SK-N-SH (cell line): Measurements from ENCODE around the gene PRSS48. TPM values are rescaled to one million over a fixed set of nuclear protein-coding genes. Genes with fewer than 3 reads are reported as not detected.

ENCODE experiments used
- CTCF ChIA-PET: fragments of 300-600, 350-600 bp; formaldehyde crosslinking; extraction: SDS; loops from one replicate; lab custom pipeline; 2021; lab: Yijun Ruan, JAX
- POLR2A ChIA-PET: fragments of 350-600 bp; sonication (Branson Sonifier 250); formaldehyde crosslinking; extraction: SDS; loops from one replicate; lab custom pipeline; 2020; ENCODE audit warnings: antibody characterized with exemption, inconsistent platforms; lab: Yijun Ruan, JAX
- DNase-seq: peaks from one replicate; pipeline ENCODE4 v3.0.0; 2012
- H2AFZ ChIP-seq: fragments of 200-600 bp; sonication (generic); 2 replicates; pipeline ENCODE4 v1.8.1; 2016; ENCODE audit warnings: antibody characterized with exemption, mild to moderate bottlenecking, low read depth
- H3F3A ChIP-seq: fragments of 200-600 bp; sonication (generic); replicated peaks from 2 replicates; pipeline ENCODE3; 2016; ENCODE audit warnings: antibody characterized with exemption, mild to moderate bottlenecking; ENCODE audit not compliant: insufficient read depth
- H3K27ac ChIP-seq, 2 experiments: fragments of 200-500 bp in 1 of 2; fragments of 200-600 bp in 1 of 2; sonication (Bioruptor generic) in 1 of 2; sonication (generic), shearing (Covaris generic) in 1 of 2; 2 replicates each; pipeline versions ENCODE4 v1.5.1 to v1.6.1; 2014 to 2016; ENCODE audit warnings: low read depth in 2 of 2, inconsistent platforms in 1 of 2, low read length in 1 of 2, mild to moderate bottlenecking in 1 of 2, mixed read lengths in 1 of 2
- H3K27me3 ChIP-seq: fragments of 200-600 bp; sonication (generic), shearing (Covaris generic); 2 replicates; pipeline ENCODE4 v1.6.1; 2016; ENCODE audit warnings: mixed run types; ENCODE audit not compliant: insufficient read depth
- H3K36me3 ChIP-seq, 2 experiments: fragments of 200-500 bp in 1 of 2; fragments of 200-600 bp in 1 of 2; sonication (Bioruptor generic) in 1 of 2; sonication (generic) in 1 of 2; replicated peaks in 1 of 2; 2 replicates each; pipeline versions ENCODE3 to v1.5.1; 2014 to 2016; ENCODE audit warnings: low read length in 1 of 2, mild to moderate bottlenecking in 1 of 2; ENCODE audit not compliant: insufficient read depth in 2 of 2, control insufficient read depth in 1 of 2
- H3K4me1 ChIP-seq, 2 experiments: fragments of 200-500 bp in 1 of 2; fragments of 200-600 bp in 1 of 2; sonication (Bioruptor generic) in 1 of 2; sonication (generic), shearing (Covaris generic) in 1 of 2; 2 replicates each; pipeline versions ENCODE4 v1.5.1 to v1.6.1; 2014 to 2016; ENCODE audit warnings: low read depth in 1 of 2, low read length in 1 of 2, mixed run types in 1 of 2; ENCODE audit not compliant: insufficient read depth in 2 of 2, control insufficient read depth in 1 of 2
- H3K4me2 ChIP-seq: fragments of 200-600 bp; sonication (generic), shearing (Covaris generic); 2 replicates; pipeline ENCODE4 v1.6.1; 2017; ENCODE audit warnings: mixed run types
- H3K4me3 ChIP-seq, 2 experiments: fragments of 200-500 bp in 1 of 2; fragments of 200-600 bp in 1 of 2; sonication (Bioruptor generic) in 1 of 2; sonication (generic), shearing (Covaris generic) in 1 of 2; 2 replicates each; pipeline versions ENCODE4 v1.5.1 to v1.8.1; 2014 to 2016; ENCODE audit warnings: low read depth in 2 of 2, inconsistent platforms in 1 of 2, low read length in 1 of 2, mild to moderate bottlenecking in 1 of 2, mixed read lengths in 1 of 2, moderate library complexity in 1 of 2
- H3K79me2 ChIP-seq: fragments of 200-600 bp; sonication (generic); 2 replicates; pipeline ENCODE4 v1.8.1; 2017; ENCODE audit warnings: mild to moderate bottlenecking; ENCODE audit not compliant: insufficient read depth
- H3K9ac ChIP-seq: fragments of 200-600 bp; sonication (generic); 2 replicates; pipeline ENCODE4 v1.6.1; 2017; ENCODE audit warnings: mixed run types
- H3K9me2 ChIP-seq: fragments of 200-600 bp; sonication (generic); 2 replicates; pipeline ENCODE4 v1.6.1; 2017; ENCODE audit warnings: mixed run types
- H3K9me3 ChIP-seq: fragments of 200-600 bp; sonication (generic); 2 replicates; pipeline ENCODE4 v1.6.1; 2017; ENCODE audit warnings: mixed run types, mild to moderate bottlenecking, moderate library complexity
- H4K20me1 ChIP-seq: fragments of 200-600 bp; sonication (generic); 2 replicates; pipeline ENCODE4 v1.6.1; 2017; ENCODE audit warnings: mild to moderate bottlenecking, mixed run types; ENCODE audit not compliant: insufficient read depth
- CHD2 ChIP-seq: fragments of 150-350 bp; IDR thresholded peaks from 2 replicates; pipeline ENCODE4 v1.6.1; 2018; ENCODE audit warnings: low read length; ENCODE audit not compliant: partially characterized antibody
- ELF1 ChIP-seq: IDR thresholded peaks from 2 replicates; pipeline ENCODE4 v1.4.0; 2012
- FOSL2 ChIP-seq: IDR thresholded peaks from 2 replicates; pipeline ENCODE4 v1.4.0; 2012; ENCODE audit warnings: low read depth, mild to moderate bottlenecking, moderate library complexity, borderline replicate concordance
- GABPA ChIP-seq: IDR thresholded peaks from 2 replicates; pipeline ENCODE4 v1.4.0; 2012; ENCODE audit warnings: low read depth, mild to moderate bottlenecking
- GATA2 ChIP-seq: sonication (generic); formaldehyde crosslinking; IDR thresholded peaks from 2 replicates; pipeline ENCODE4 v1.5.0; 2020; ENCODE audit warnings: mild to moderate bottlenecking, missing genetic modification reagents
- JUND ChIP-seq: IDR thresholded peaks from 2 replicates; pipeline ENCODE4 v1.4.0; 2012
- MXI1 ChIP-seq: IDR thresholded peaks from 2 replicates; pipeline ENCODE4 v1.6.1; 2012; ENCODE audit warnings: mild to moderate bottlenecking, low read depth, low read length, improper control_type of control experiment
- NFIC ChIP-seq: IDR thresholded peaks from 2 replicates; pipeline ENCODE4 v1.4.0; 2012; ENCODE audit warnings: borderline replicate concordance
- NRF1 ChIP-seq: IDR thresholded peaks from 2 replicates; pipeline ENCODE4 v1.6.1; 2012; ENCODE audit warnings: low read depth, mild to moderate bottlenecking, low read length
- RAD21 ChIP-seq: IDR thresholded peaks from 2 replicates; pipeline ENCODE4 v1.6.1; 2012; ENCODE audit warnings: mild to moderate bottlenecking, low read length
- SIN3A ChIP-seq: IDR thresholded peaks from 2 replicates; pipeline ENCODE4 v1.6.1; 2012; ENCODE audit warnings: low read depth, mild to moderate bottlenecking, low read length, moderate library complexity, borderline replicate concordance
- TCF12 ChIP-seq: IDR thresholded peaks from 2 replicates; pipeline ENCODE4 v1.4.0; 2012
- TEAD4 ChIP-seq: IDR thresholded peaks from 2 replicates; pipeline ENCODE4 v1.4.0; 2012; ENCODE audit warnings: mild to moderate bottlenecking, borderline replicate concordance; ENCODE audit not compliant: insufficient read depth
- WGBS: methylation state at CpG from one replicate; pipeline ENCODE4 v1.1.6; 2017; ENCODE audit warnings: low lambda C conversion rate; 5-methylcytosine and 5-hydroxymethylcytosine counted together
- polyA plus RNA-seq, 3 experiments: library from polyadenylated mRNA; depleted of rRNA; stranded (reverse); fragments of >200 nt; gene quantifications; 2 replicates each; pipeline ENCODE4 v1.2.3, GENCODE V29; 2012
- TF ChIP-seq, protein P1 (sequence below): IDR thresholded peaks from 2 replicates; pipeline ENCODE4; 2012
- TF ChIP-seq, protein P2 (sequence below): IDR thresholded peaks from 2 replicates; pipeline ENCODE4 v1.4.0; 2012; ENCODE audit warnings: low read depth, borderline replicate concordance
- TF ChIP-seq, protein P3 (sequence below): IDR thresholded peaks from 2 replicates; pipeline ENCODE4 v1.6.1; 2012; ENCODE audit warnings: mild to moderate bottlenecking, low read depth, low read length, moderate library complexity
- TF ChIP-seq, protein P4 (sequence below): IDR thresholded peaks from 2 replicates; pipeline ENCODE4 v1.4.0; 2012; ENCODE audit warnings: low read depth, borderline replicate concordance
- TF ChIP-seq, protein P5 (sequence below): fragments of 150-350 bp; IDR thresholded peaks from 2 replicates; pipeline ENCODE4 v1.6.1; 2017; ENCODE audit warnings: antibody characterized with exemption, low read length, low read depth, borderline replicate concordance

The PRSS48 gene
- polyA plus RNA-seq, 1 of the 3 experiments (the other 2 are of a cell fraction), result not detected

DNA sequence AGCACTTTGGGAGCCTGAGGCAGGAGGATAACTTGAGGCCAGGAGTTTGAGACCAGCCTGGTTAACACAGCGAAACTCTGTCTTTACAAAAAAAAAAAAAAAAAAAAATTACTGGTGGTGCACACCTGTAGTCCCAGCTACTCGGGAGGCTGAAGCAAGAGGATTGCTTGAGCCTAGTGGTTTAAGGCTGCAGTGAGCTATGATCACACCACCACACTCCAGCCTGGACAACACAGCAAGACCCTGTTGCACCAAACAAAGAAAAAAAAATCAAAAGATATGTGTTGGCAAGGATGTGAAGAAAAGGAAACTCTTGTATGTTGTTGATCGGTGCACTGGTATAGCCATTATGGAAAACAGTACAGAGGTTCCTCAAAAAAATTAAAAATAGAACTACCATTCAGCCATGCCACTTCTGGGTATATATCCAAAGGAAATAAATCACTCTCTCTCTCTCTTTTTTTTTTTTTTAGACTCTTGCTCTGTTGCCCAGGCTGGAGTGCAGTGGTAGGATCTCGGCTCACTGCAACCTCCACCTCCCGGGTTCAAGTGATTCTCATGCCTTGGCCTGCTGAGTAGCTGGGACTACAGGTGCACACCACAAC, 33.3 kb downstream of the PRSS48 start:
- no peak overlapping the region for H3K27ac ChIP-seq
- H3K79me2 ChIP-seq, result peaks cover 73% of the 10 kb centered on the region
- ChIA-PET CTCF (interaction anchor here (0.6 kb wide), 1 partner anchor 71 kb away, joined by 3 read pairs; no protein-coding TSS in a partner anchor), POLR2A (no interaction called here)
- TF ChIP-seq RAD21, result no peak
- TF ChIP-seq MXI1, result no peak
- TF ChIP-seq, protein P1, sequence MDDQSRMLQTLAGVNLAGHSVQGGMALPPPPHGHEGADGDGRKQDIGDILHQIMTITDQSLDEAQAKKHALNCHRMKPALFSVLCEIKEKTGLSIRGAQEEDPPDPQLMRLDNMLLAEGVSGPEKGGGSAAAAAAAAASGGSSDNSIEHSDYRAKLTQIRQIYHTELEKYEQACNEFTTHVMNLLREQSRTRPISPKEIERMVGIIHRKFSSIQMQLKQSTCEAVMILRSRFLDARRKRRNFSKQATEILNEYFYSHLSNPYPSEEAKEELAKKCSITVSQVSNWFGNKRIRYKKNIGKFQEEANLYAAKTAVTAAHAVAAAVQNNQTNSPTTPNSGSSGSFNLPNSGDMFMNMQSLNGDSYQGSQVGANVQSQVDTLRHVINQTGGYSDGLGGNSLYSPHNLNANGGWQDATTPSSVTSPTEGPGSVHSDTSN, result no peak
- no peak for DNase-seq
- no peaks in the 10 kb centered on the region for H3K9me2 ChIP-seq
- H3K27me3 ChIP-seq, result no peaks in the 10 kb centered on the region
- no peak overlapping the region for H3K9ac ChIP-seq
- no peaks in the 10 kb centered on the region for H3K36me3 ChIP-seq
- no peaks in the 10 kb centered on the region for H3K9me3 ChIP-seq
- H3K4me2 ChIP-seq, result no peak overlapping the region
- H3K4me3 ChIP-seq, result no peak overlapping the region
- H4K20me1 ChIP-seq, result no peaks in the 10 kb centered on the region
- WGBS, result 95% methylated on average over 5 of the region's 5 CpGs
- H3K4me1 ChIP-seq, result peaks cover 0 to 12% of the 10 kb centered on the region in 2 experiments; a peak in 1 of 4 replicates
- peaks cover 6% of the 10 kb centered on the region for H3F3A ChIP-seq
- H2AFZ ChIP-seq, result no peak overlapping the region

DNA sequence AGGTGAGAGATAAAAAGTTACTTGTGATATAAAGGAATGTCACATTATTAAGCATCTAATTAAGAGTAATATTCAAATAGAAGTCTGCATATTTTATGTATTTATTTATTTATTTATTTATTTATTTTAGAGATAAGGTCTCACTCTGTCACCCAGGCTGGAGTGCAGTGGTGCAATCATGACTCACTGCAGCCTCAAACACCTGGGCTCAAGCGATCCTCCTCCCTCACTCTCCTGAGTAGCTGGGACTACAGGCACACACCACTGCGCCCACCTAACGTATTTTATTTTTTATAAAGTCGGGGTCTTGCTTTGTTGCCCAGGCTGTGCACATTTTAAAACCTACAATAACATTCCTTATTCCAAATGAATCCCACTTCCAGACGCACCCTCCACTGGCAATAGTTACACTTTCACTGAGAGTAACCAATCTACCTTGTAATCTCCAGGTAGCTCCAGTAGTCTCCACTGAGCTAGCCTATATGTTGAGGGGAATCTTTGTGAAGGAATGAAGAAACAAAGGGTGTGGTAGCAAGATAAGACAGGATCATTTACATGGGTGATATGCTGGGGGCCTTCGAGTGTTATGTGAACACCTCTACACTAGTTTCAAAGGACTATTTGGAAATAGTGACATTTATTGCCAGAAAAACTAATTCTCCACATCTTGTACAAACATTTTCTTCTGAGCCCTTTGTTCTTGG, 36.5 kb downstream of the PRSS48 start:
- H4K20me1 ChIP-seq, result no peaks in the 10 kb centered on the region
- no peak overlapping the region for H2AFZ ChIP-seq
- H3K27me3 ChIP-seq, result no peaks in the 10 kb centered on the region
- H3K4me3 ChIP-seq, result no peak overlapping the region
- H3K9ac ChIP-seq, result no peak overlapping the region
- H3K9me3 ChIP-seq, result no peaks in the 10 kb centered on the region
- H3K79me2 ChIP-seq, result peaks cover 83% of the 10 kb centered on the region
- POLR2A ChIA-PET, result no interaction called here
- 95% methylated on average over 6 of the region's 6 CpGs for WGBS
- no peak for DNase-seq
- H3K36me3 ChIP-seq, result no peaks in the 10 kb centered on the region
- H3K27ac ChIP-seq, result no peak overlapping the region
- CTCF ChIA-PET, result interaction anchor here (0.7 to 1.9 kb wide), 4 partner anchors 10 to 196 kb away, joined by 3 to 4 read pairs (median 3); partner anchors contain the start of genes PRSS48 and SH3D19
- peaks cover 8% of the 10 kb centered on the region for H3F3A ChIP-seq
- H3K9me2 ChIP-seq, result no peaks in the 10 kb centered on the region
- no peak overlapping the region for H3K4me2 ChIP-seq
- H3K4me1 ChIP-seq, result peaks cover 0 to 12% of the 10 kb centered on the region in 2 experiments; a peak in 1 of 4 replicates
- TF ChIP-seq SIN3A, result no peak
- no peak for TF ChIP-seq ELF1
- TF ChIP-seq, protein P2, sequence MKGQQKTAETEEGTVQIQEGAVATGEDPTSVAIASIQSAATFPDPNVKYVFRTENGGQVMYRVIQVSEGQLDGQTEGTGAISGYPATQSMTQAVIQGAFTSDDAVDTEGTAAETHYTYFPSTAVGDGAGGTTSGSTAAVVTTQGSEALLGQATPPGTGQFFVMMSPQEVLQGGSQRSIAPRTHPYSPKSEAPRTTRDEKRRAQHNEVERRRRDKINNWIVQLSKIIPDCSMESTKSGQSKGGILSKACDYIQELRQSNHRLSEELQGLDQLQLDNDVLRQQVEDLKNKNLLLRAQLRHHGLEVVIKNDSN, result no peak
- no peak for TF ChIP-seq GABPA
- TF ChIP-seq TEAD4, result no peak
- TF ChIP-seq, protein P3, sequence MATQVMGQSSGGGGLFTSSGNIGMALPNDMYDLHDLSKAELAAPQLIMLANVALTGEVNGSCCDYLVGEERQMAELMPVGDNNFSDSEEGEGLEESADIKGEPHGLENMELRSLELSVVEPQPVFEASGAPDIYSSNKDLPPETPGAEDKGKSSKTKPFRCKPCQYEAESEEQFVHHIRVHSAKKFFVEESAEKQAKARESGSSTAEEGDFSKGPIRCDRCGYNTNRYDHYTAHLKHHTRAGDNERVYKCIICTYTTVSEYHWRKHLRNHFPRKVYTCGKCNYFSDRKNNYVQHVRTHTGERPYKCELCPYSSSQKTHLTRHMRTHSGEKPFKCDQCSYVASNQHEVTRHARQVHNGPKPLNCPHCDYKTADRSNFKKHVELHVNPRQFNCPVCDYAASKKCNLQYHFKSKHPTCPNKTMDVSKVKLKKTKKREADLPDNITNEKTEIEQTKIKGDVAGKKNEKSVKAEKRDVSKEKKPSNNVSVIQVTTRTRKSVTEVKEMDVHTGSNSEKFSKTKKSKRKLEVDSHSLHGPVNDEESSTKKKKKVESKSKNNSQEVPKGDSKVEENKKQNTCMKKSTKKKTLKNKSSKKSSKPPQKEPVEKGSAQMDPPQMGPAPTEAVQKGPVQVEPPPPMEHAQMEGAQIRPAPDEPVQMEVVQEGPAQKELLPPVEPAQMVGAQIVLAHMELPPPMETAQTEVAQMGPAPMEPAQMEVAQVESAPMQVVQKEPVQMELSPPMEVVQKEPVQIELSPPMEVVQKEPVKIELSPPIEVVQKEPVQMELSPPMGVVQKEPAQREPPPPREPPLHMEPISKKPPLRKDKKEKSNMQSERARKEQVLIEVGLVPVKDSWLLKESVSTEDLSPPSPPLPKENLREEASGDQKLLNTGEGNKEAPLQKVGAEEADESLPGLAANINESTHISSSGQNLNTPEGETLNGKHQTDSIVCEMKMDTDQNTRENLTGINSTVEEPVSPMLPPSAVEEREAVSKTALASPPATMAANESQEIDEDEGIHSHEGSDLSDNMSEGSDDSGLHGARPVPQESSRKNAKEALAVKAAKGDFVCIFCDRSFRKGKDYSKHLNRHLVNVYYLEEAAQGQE, result no peak
- TF ChIP-seq JUND, result no peak
- TF ChIP-seq NRF1, result no peak
- TF ChIP-seq FOSL2, result no peak
- no peak for TF ChIP-seq NFIC
- no peak for TF ChIP-seq CHD2
- TF ChIP-seq, protein P4, sequence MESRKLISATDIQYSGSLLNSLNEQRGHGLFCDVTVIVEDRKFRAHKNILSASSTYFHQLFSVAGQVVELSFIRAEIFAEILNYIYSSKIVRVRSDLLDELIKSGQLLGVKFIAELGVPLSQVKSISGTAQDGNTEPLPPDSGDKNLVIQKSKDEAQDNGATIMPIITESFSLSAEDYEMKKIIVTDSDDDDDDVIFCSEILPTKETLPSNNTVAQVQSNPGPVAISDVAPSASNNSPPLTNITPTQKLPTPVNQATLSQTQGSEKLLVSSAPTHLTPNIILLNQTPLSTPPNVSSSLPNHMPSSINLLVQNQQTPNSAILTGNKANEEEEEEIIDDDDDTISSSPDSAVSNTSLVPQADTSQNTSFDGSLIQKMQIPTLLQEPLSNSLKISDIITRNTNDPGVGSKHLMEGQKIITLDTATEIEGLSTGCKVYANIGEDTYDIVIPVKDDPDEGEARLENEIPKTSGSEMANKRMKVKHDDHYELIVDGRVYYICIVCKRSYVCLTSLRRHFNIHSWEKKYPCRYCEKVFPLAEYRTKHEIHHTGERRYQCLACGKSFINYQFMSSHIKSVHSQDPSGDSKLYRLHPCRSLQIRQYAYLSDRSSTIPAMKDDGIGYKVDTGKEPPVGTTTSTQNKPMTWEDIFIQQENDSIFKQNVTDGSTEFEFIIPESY, result no peak
- TF ChIP-seq TCF12, result no peak
- TF ChIP-seq, protein P5, sequence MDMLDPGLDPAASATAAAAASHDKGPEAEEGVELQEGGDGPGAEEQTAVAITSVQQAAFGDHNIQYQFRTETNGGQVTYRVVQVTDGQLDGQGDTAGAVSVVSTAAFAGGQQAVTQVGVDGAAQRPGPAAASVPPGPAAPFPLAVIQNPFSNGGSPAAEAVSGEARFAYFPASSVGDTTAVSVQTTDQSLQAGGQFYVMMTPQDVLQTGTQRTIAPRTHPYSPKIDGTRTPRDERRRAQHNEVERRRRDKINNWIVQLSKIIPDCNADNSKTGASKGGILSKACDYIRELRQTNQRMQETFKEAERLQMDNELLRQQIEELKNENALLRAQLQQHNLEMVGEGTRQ, result no peak
- TF ChIP-seq GATA2 (CRISPR knock-in tag), result no peak
